H1 (cell line): Measurements from ENCODE around the gene STXBP4. TPM values are rescaled to one million over a fixed set of nuclear protein-coding genes. Genes with fewer than 3 reads are reported as not detected.

Experiments
- CTCF ChIA-PET: fragments of 300-600 bp; sonication (Branson Sonifier 250); formaldehyde crosslinking; loops from one replicate; lab custom pipeline; 2021; ENCODE audit not compliant: partially characterized antibody; lab: Charles Lee
- POLR2A ChIA-PET: fragments of 300-600 bp; sonication (Branson Sonifier 250); formaldehyde crosslinking; loops from one replicate; lab custom pipeline; 2021; ENCODE audit warnings: inconsistent platforms; ENCODE audit not compliant: partially characterized antibody; lab: Charles Lee
- DNase-seq, 2 experiments: peaks; one replicate each; pipeline versions ENCODE4 v3.0.0 to v3.0.0-alpha.2; 2010 to 2022; ENCODE audit warnings: low spot score in 2 of 2, low read depth in 1 of 2, mixed read lengths in 1 of 2
- FAIRE-seq: peaks from 2 replicates; lab custom pipeline; 2011; peaks lifted over from hg19 to GRCh38; lab: Jason Lieb, UNC
- H2AFZ ChIP-seq: 2 replicates; pipeline ENCODE4 v1.8.1; 2012; ENCODE audit warnings: low read length, inconsistent platforms
- H2AK5ac ChIP-seq: 2 replicates; pipeline ENCODE4 v1.6.1; 2013; ENCODE audit warnings: low read depth, low read length
- H2BK120ac ChIP-seq: replicated peaks from 2 replicates; pipeline ENCODE3; 2013; ENCODE audit warnings: low read depth, low read length, inconsistent platforms
- H2BK12ac ChIP-seq: 2 replicates; pipeline ENCODE4 v1.6.1; 2013; ENCODE audit warnings: low read depth, low read length
- H2BK15ac ChIP-seq: 2 replicates; pipeline ENCODE4 v1.6.1; 2013; ENCODE audit warnings: low read length
- H2BK20ac ChIP-seq: 2 replicates; pipeline ENCODE4 v1.6.1; 2013; ENCODE audit warnings: low read length
- H2BK5ac ChIP-seq: 2 replicates; pipeline ENCODE4 v1.6.1; 2013; ENCODE audit warnings: low read depth, low read length
- H3K14ac ChIP-seq: 2 replicates; pipeline ENCODE4 v1.6.1; 2013; ENCODE audit warnings: inconsistent platforms; ENCODE audit not compliant: insufficient read length
- H3K18ac ChIP-seq: 2 replicates; pipeline ENCODE4 v1.6.1; 2013; ENCODE audit warnings: low read length; ENCODE audit errors: extremely low read depth
- H3K23ac ChIP-seq: 2 replicates; pipeline ENCODE4 v1.6.1; 2013; ENCODE audit warnings: inconsistent platforms; ENCODE audit not compliant: insufficient read length
- H3K23me2 ChIP-seq: 2 replicates; pipeline ENCODE4 v1.6.1; 2013; ENCODE audit warnings: low read depth, low read length
- H3K27ac ChIP-seq: 2 replicates; pipeline ENCODE4 v1.6.1; 2011; ENCODE audit warnings: low read depth, low read length, inconsistent platforms
- H3K27me3 ChIP-seq, 4 experiments: replicated peaks in 1 of 4; 1 replicate in 1 of 4; 2 replicates in 3 of 4; pipeline versions ENCODE4 v1.6.1 to v1.8.1; 2011 to 2013; ENCODE audit warnings: low read length in 3 of 4, mild to moderate bottlenecking in 3 of 4, inconsistent platforms in 2 of 4, mixed read lengths in 2 of 4, moderate library complexity in 1 of 4; ENCODE audit not compliant: control insufficient read depth in 3 of 4, insufficient read depth in 3 of 4; ENCODE audit errors: extremely low read depth in 1 of 4
- H3K36me3 ChIP-seq, 4 experiments: 2 replicates each; pipeline versions ENCODE4 v1.6.1 to v1.8.1; 2011 to 2013; ENCODE audit warnings: mild to moderate bottlenecking in 4 of 4, low read length in 3 of 4, moderate library complexity in 2 of 4, control low read depth in 1 of 4, inconsistent platforms in 1 of 4; ENCODE audit not compliant: insufficient read depth in 4 of 4, control insufficient read depth in 2 of 4
- H3K4ac ChIP-seq: replicated peaks from 2 replicates; pipeline ENCODE3; 2013; ENCODE audit warnings: low read length, low read depth, mixed read lengths, inconsistent platforms; ENCODE audit not compliant: insufficient read length
- H3K4me1 ChIP-seq, 4 experiments: replicated peaks in 1 of 4; 1 replicate in 1 of 4; 2 replicates in 3 of 4; pipeline versions ENCODE4 v1.6.1 to v1.8.1; 2011 to 2013; ENCODE audit warnings: low read length in 3 of 4, inconsistent platforms in 2 of 4, mixed read lengths in 1 of 4; ENCODE audit not compliant: insufficient read depth in 4 of 4, control insufficient read depth in 3 of 4
- H3K4me2 ChIP-seq, 2 experiments: 2 replicates each; pipeline versions ENCODE4 v1.6.1 to v1.8.1; 2011 to 2013; ENCODE audit warnings: low read depth in 2 of 2, low read length in 2 of 2, control low read depth in 1 of 2, inconsistent platforms in 1 of 2, mild to moderate bottlenecking in 1 of 2; ENCODE audit not compliant: insufficient read depth in 1 of 2
- H3K4me3 ChIP-seq, 4 experiments: fragments of 200-600, 300-600 bp in 1 of 4; sonication (generic), shearing (Covaris generic), sonication (Bioruptor Twin) in 1 of 4; 2 replicates each; pipeline versions ENCODE4 v1.5.1 to v1.8.1; 2011 to 2016; ENCODE audit warnings: low read length in 4 of 4, low read depth in 3 of 4, control low read depth in 2 of 4, inconsistent platforms in 2 of 4, mild to moderate bottlenecking in 2 of 4, mixed read lengths in 1 of 4, moderate library complexity in 1 of 4; ENCODE audit not compliant: insufficient read depth in 2 of 4; ENCODE audit errors: extremely low read depth in 1 of 4
- H3K56ac ChIP-seq: replicated peaks from 2 replicates; pipeline ENCODE3; 2013; ENCODE audit warnings: low read depth, mild to moderate bottlenecking, mixed read lengths, low read length, inconsistent platforms; ENCODE audit not compliant: insufficient read length
- H3K79me1 ChIP-seq: 2 replicates; pipeline ENCODE4 v1.6.1; 2013; ENCODE audit warnings: low read depth, low read length, control low read depth
- H3K79me2 ChIP-seq, 2 experiments: 2 replicates each; pipeline versions ENCODE4 v1.6.1 to v1.8.1; 2012 to 2013; ENCODE audit warnings: low read length in 2 of 2, mild to moderate bottlenecking in 2 of 2, inconsistent platforms in 1 of 2; ENCODE audit not compliant: insufficient read depth in 2 of 2, control insufficient read depth in 1 of 2
- H3K9ac ChIP-seq, 4 experiments: replicated peaks in 1 of 4; 1 replicate in 1 of 4; 2 replicates in 3 of 4; pipeline versions ENCODE4 v1.6.1 to v1.8.1; 2011 to 2013; ENCODE audit warnings: low read depth in 3 of 4, low read length in 3 of 4, control low read depth in 2 of 4, mild to moderate bottlenecking in 2 of 4, moderate library complexity in 2 of 4, inconsistent platforms in 1 of 4; ENCODE audit errors: extremely low read depth in 1 of 4
- H3K9me3 ChIP-seq, 2 experiments: 2 replicates each; pipeline versions ENCODE4 v1.6.1 to v1.8.1; 2012 to 2013; ENCODE audit warnings: mild to moderate bottlenecking in 2 of 2, moderate library complexity in 2 of 2, control low read depth in 1 of 2, inconsistent platforms in 1 of 2, low read depth in 1 of 2, low read length in 1 of 2, mixed read lengths in 1 of 2; ENCODE audit not compliant: insufficient read depth in 2 of 2
- H4K20me1 ChIP-seq, 2 experiments: replicated peaks in 1 of 2; 2 replicates each; pipeline versions ENCODE3 to v1.8.1; 2011 to 2013; ENCODE audit warnings: inconsistent platforms in 2 of 2, low read length in 2 of 2, mild to moderate bottlenecking in 1 of 2; ENCODE audit not compliant: insufficient read depth in 2 of 2, control insufficient read depth in 1 of 2
- H4K5ac ChIP-seq: 2 replicates; pipeline ENCODE4 v1.6.1; 2013; ENCODE audit warnings: low read length, low read depth, mixed read lengths, inconsistent platforms; ENCODE audit not compliant: insufficient read length
- H4K8ac ChIP-seq: 2 replicates; pipeline ENCODE4 v1.8.0; 2013; ENCODE audit warnings: mild to moderate bottlenecking, moderate library complexity, low read length, inconsistent platforms; ENCODE audit not compliant: insufficient read depth; ENCODE audit errors: extremely low read depth
- H4K91ac ChIP-seq: replicated peaks from 2 replicates; pipeline ENCODE3; 2013; ENCODE audit warnings: low read length, mixed read lengths, inconsistent platforms; ENCODE audit not compliant: insufficient read length
- BRCA1 ChIP-seq: IDR thresholded peaks from 2 replicates; pipeline ENCODE4 v1.6.1; 2012; ENCODE audit warnings: low read depth, low read length, improper control_type of control experiment
- CHD2 ChIP-seq: IDR thresholded peaks from 2 replicates; pipeline ENCODE4 v1.6.1; 2012; ENCODE audit warnings: low read length, improper control_type of control experiment
- CREB1 ChIP-seq: IDR thresholded peaks from 2 replicates; pipeline ENCODE4 v1.6.1; 2012; ENCODE audit warnings: inconsistent platforms
- GABPA ChIP-seq: IDR thresholded peaks from 2 replicates; pipeline ENCODE4 v1.6.1; 2011; ENCODE audit warnings: mild to moderate bottlenecking, low read length, moderate library complexity, borderline replicate concordance; ENCODE audit not compliant: insufficient read depth
- HDAC2 ChIP-seq, 2 experiments: fragments of 300-600 bp in 1 of 2; sonication (generic) in 1 of 2; IDR thresholded peaks; 2 replicates each; pipeline ENCODE4 v1.6.1; 2011 to 2012; ENCODE audit warnings: low read depth in 2 of 2, low read length in 2 of 2, mild to moderate bottlenecking in 2 of 2, moderate library complexity in 2 of 2, borderline replicate concordance in 1 of 2, inconsistent platforms in 1 of 2
- KDM5A ChIP-seq: fragments of 200-600 bp; IDR thresholded peaks from 2 replicates; pipeline ENCODE4 v1.7.1; 2012; ENCODE audit warnings: mild to moderate bottlenecking, low read length, inconsistent platforms, mixed read lengths
- NRF1 ChIP-seq: IDR thresholded peaks from 2 replicates; pipeline ENCODE4 v1.6.1; 2011; ENCODE audit warnings: mild to moderate bottlenecking, low read depth, low read length, improper control_type of control experiment
- SP4 ChIP-seq: IDR thresholded peaks from 2 replicates; pipeline ENCODE4 v1.6.1; 2012; ENCODE audit warnings: low read length, inconsistent platforms
- SRF ChIP-seq: IDR thresholded peaks from 2 replicates; pipeline ENCODE4 v1.6.1; 2011; ENCODE audit warnings: mild to moderate bottlenecking, low read depth, low read length, moderate library complexity
- SUZ12 ChIP-seq: fragments of 200-600 bp; sonication (generic); IDR thresholded peaks from 2 replicates; pipeline ENCODE4 v1.6.1; 2012; ENCODE audit warnings: mild to moderate bottlenecking, inconsistent platforms, low read length, moderate library complexity, mixed read lengths
- ZNF274 ChIP-seq: IDR thresholded peaks from 2 replicates; pipeline ENCODE4 v1.7.0; 2012; ENCODE audit warnings: low read length, borderline replicate concordance; ENCODE audit errors: extremely low read depth
- WGBS, 2 experiments: shearing (Covaris generic) in 1 of 2; methylation state at CpG; one replicate each; pipeline versions ENCODE4 v1.1.6 to v1.1.7; 2013 to 2015; ENCODE audit warnings: low lambda C conversion rate in 2 of 2, mixed read lengths in 2 of 2, inconsistent platforms in 1 of 2, low coverage in 1 of 2, missing lambda C conversion rate in 1 of 2; ENCODE audit not compliant: insufficient replicate concordance in 2 of 2, insufficient coverage in 1 of 2, insufficient read length in 1 of 2; ENCODE audit errors: extremely low coverage in 1 of 2, missing lambda C conversion rate in 1 of 2; 5-methylcytosine and 5-hydroxymethylcytosine counted together
- polyA plus RNA-seq, 7 experiments: library from polyadenylated mRNA; depleted of rRNA in 3 of 7; stranded (reverse) in 5 of 7; unstranded in 2 of 7; fragments of >200 nt in 5 of 7; fragments of 200-250 nt in 2 of 7; gene quantifications; 1 replicate in 5 of 7; 2 replicates in 1 of 7; 4 replicates in 1 of 7; pipeline versions ENCODE4 v1.2.1 to v1.2.3, GENCODE V29; 2011 to 2013; ENCODE audit warnings: missing spikeins in 2 of 7, mixed read lengths in 2 of 7
- total RNA-seq: library from RNA; stranded (reverse); fragmentation: NEBNext Ultra II Directional; extraction: Animal tissue kit (Norgen Biotek cat#: 25700); gene quantifications from 2 replicates; pipeline ENCODE4 v1.2.1, GENCODE V29; 2021

The STXBP4 gene
- total and polyA plus RNA-seq, 2 of the 8 experiments (the other 6 are each of a cell fraction or from before 2014, with no cell fraction given): 3.2 to 18.5 TPM

GRCh38 chr17:55175788-55176427, 207.3 kb downstream of the STXBP4 start:
- Histone ChIP-seq H3K4ac (no peak overlapping the region), H3K4me1 (no peaks in the 10 kb centered on the region; a peak in 1 of 7 replicates), H2AFZ (no peak overlapping the region), H2AK5ac (no peak overlapping the region), H4K5ac (no peak overlapping the region), H3K9me3 (peaks cover 4 to 9% of the 10 kb centered on the region in 2 experiments; a peak in 2 of 4 replicates), H3K14ac (no peak overlapping the region), H3K56ac (no peak overlapping the region), H3K23ac (no peak overlapping the region), H4K8ac (no peak overlapping the region), H2BK5ac (no peak overlapping the region), H2BK15ac (no peak overlapping the region), H4K20me1 (no peaks in the 10 kb centered on the region), H3K18ac (no peak overlapping the region), H3K9ac (no peak overlapping the region), H3K4me2 (no peak overlapping the region), H2BK12ac (no peak overlapping the region), H4K91ac (no peak overlapping the region), H3K36me3 (no peaks in the 10 kb centered on the region; a peak in 1 of 8 replicates), H3K79me2 (no peaks in the 10 kb centered on the region), H3K27me3 (no peaks in the 10 kb centered on the region), H3K4me3 (no peak overlapping the region), H3K27ac (no peak overlapping the region), H2BK120ac (no peak overlapping the region), H3K23me2 (no peaks in the 10 kb centered on the region), H3K79me1 (no peaks in the 10 kb centered on the region), H2BK20ac (no peak overlapping the region)
- CTCF ChIA-PET: interaction anchor here (0.8 to 3.1 kb wide), 7 partner anchors 15 to 334 kb away, joined by 3 to 12 read pairs (median 3); no protein-coding TSS in a partner anchor
- whole genome bisulfite sequencing, 2 experiments: 90% methylated on average over 6 of the region's 6 CpGs; no CpG with 5 or more reads in 1 of the 2 experiments
- no peak for DNase-seq
- POLR2A ChIA-PET: no interaction called here
- no peak for FAIRE-seq
- no peak for TF ChIP-seq SRF
- TF ChIP-seq SUZ12: no peak
- TF ChIP-seq SP4: no peak
- TF ChIP-seq CREB1: no peak
- no peak for TF ChIP-seq HDAC2 (IDR thresholded peaks at IDR 0.05; ENCODE audit: borderline replicate concordance in 1 of 2, low read depth in 2 of 2, low read length in 2 of 2)
- no peak for TF ChIP-seq KDM5A
- TF ChIP-seq BRCA1: no peak
- TF ChIP-seq ZNF274: no peak
- TF ChIP-seq CHD2: no peak
- no peak for TF ChIP-seq GABPA
- no peak for TF ChIP-seq NRF1
- TF ChIP-seq, all 59 proteins: peak for 0
